Gastroesophageal sphincter (tissue), 3 donors: ENCODE data around the gene CARD9.

Source experiments
- EP300 ChIP-seq: sonication (generic); formaldehyde crosslinking; IDR thresholded peaks from one replicate; pipeline ENCODE4 v1.6.1; 2017; ENCODE audit warnings: antibody characterized with exemption, mild to moderate bottlenecking
- POLR2A ChIP-seq, 2 donors: fragments of 450-650 bp; IDR thresholded peaks; one replicate each; pipeline ENCODE4 v1.6.1; 2017; ENCODE audit warnings: antibody characterized with exemption in 2 of 2, mild to moderate bottlenecking in 2 of 2, moderate library complexity in 1 of 2
- POLR2AphosphoS5 ChIP-seq: sonication (generic); formaldehyde crosslinking; IDR thresholded peaks from one replicate; pipeline ENCODE4 v1.6.1; 2017; ENCODE audit warnings: antibody characterized with exemption
- TF ChIP-seq, protein P1 (sequence below), 4 experiments: fragments of 200-600 bp in 2 of 4; fragments of 450-650 bp in 2 of 4; sonication (generic) in 1 of 4; IDR thresholded peaks; one replicate each; pipeline ENCODE4 v1.5.1; 2017 to 2019; ENCODE audit warnings: antibody characterized with exemption in 4 of 4, mild to moderate bottlenecking in 2 of 4, moderate library complexity in 2 of 4

DNA sequence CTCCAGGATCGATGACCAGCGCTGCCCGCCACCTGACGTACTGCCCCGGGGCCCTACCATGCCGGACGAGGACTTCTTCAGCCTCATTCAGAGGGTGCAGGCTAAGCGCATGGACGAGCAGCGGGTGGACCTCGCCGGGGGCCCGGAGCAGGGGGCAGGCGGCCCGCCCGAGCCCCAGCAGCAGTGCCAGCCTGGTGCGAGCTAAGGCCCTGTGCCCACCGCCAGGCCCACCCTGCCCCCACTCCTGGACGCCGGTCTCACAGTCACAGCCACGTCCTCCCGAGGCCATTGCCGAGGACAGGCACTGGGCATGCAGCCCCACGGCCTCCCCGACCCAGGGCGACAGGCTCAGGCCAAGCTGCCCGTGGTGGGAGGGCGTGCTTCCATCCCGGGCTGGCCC lies 15.5 kb downstream of the CARD9 start:
- TF ChIP-seq, protein P1, sequence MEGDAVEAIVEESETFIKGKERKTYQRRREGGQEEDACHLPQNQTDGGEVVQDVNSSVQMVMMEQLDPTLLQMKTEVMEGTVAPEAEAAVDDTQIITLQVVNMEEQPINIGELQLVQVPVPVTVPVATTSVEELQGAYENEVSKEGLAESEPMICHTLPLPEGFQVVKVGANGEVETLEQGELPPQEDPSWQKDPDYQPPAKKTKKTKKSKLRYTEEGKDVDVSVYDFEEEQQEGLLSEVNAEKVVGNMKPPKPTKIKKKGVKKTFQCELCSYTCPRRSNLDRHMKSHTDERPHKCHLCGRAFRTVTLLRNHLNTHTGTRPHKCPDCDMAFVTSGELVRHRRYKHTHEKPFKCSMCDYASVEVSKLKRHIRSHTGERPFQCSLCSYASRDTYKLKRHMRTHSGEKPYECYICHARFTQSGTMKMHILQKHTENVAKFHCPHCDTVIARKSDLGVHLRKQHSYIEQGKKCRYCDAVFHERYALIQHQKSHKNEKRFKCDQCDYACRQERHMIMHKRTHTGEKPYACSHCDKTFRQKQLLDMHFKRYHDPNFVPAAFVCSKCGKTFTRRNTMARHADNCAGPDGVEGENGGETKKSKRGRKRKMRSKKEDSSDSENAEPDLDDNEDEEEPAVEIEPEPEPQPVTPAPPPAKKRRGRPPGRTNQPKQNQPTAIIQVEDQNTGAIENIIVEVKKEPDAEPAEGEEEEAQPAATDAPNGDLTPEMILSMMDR (IDR thresholded peaks at IDR 0.05) = no peak
- TF ChIP-seq POLR2AphosphoS5 = no peak
- no peak for TF ChIP-seq POLR2A (IDR thresholded peaks at IDR 0.05)
- TF ChIP-seq EP300 = no peak
